GM19463 (cell line): ENCODE results near the gene CNOT1.

ENCODE experiments used
- ATAC-seq: cut with Tn5 transposase; IDR thresholded peaks from one replicate; pipeline ENCODE4 v1.9.1; 2021; ENCODE audit warnings: mild to moderate bottlenecking, moderate library complexity; ENCODE audit not compliant: unreplicated experiment

Gene CNOT1

GRCh38 chr16:58518980-58519368 is 110.7 kb downstream of the CNOT1 start:
- no peak for ATAC-seq

- peak; percentile 37 for ATAC-seq
Observed at GRCh38 chr16:58518083-58518979, 111.3 kb downstream of the CNOT1 start.

- ATAC-seq = no peak
Observed at GRCh38 chr16:58516768-58517107, 112.9 kb downstream of the CNOT1 start.

DNA sequence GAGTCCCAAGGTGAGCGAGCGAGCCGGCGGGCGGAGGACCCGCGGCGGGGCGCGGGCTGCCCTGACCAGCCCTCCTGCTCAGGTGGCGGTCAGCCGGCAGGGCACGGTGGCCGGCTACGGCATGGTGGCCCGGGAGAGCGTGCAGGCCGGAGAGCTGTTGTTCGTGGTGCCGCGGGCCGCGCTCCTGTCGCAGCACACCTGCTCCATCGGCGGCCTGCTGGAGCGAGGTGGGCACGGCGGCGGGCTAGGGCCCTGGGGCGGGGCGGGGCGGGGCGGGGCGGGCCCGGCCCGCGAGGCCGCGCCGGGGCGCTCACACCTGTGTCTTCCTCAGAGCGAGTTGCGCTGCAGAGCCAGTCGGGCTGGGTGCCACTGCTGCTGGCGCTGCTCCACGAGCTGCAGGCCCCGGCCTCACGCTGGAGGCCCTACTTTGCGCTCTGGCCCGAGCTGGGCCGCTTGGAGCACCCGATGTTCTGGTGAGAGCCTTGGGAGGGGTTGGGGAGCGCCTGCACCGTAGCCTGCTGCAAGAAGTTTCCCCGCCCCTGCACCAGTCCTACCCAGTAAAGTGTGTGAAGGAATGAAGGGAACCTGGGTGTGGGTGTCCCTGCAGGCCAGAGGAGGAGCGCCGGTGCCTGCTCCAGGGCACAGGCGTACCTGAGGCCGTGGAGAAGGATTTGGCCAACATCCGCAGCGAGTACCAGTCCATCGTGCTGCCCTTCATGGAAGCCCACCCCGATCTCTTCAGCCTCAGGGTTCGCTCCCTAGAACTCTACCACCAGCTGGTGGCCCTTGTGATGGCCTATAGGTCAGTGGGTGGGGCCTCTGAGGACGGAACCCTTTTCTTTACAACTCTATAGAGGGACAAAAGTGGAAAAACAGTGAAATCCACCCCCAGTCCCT is 113.5 kb downstream of the CNOT1 start:
- peak; percentile 21 for ATAC-seq

DNA sequence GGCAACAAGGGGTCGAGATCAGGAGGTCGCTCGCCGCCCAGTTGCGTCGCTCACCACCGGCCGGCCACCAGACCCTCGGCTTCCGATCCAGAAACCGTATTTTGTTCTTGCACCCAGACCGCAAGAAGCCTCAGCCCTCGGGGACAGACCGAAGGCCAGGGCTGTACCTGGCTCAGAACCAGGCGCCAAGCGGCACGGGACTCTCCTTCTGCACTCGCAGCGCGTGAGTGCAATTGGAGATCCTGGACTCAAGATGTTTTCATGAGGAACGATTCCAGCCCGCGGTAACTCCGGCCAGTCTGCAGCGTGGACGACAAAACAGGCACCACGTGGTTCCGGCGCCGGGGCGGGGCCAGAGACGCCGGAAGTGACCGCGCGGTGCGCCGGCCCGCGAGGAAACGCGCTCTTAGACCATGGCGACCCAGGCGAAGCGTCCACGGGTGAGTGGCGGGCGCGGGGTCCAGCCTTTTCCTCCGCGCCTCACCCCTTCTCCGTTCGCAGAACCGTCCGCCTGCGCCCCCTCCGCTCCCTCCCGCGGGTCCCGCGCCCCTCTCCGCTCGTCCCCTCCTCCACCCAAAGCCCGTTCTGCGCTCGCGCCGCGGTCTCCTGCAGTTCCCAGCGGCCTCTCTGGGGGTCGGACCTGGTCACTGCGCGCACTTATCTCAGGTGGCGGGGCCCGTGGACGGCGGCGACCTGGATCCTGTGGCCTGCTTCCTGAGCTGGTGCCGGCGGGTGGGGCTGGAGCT is 114.3 kb downstream of the CNOT1 start, which contains the start of gene SETD6:
Gene SETD6 (plus strand): TSS at position 393 of the 746 bp plus-strand sequence. CDS start 21 bp downstream, at position 414.
- peak; percentile 73 for ATAC-seq

DNA sequence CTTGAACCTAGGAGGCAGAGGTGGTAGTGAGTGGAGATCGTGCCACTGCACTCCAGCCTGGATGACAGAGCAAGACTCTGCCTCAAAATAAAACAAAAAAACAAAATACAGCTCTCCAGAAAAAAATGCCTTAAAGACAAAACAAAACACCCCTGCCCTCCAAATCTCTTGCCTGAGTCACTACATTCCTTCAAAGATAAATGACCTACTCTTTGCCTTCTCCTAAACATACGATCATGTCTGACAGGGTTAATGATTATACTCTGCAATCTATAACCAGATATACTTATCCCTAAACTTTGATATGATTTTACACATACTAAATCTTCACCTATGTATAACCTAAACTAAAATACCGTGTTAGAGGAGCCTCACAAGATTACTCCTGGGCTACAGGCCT is 115.8 kb downstream of the CNOT1 start:
- ATAC-seq = no peak

DNA sequence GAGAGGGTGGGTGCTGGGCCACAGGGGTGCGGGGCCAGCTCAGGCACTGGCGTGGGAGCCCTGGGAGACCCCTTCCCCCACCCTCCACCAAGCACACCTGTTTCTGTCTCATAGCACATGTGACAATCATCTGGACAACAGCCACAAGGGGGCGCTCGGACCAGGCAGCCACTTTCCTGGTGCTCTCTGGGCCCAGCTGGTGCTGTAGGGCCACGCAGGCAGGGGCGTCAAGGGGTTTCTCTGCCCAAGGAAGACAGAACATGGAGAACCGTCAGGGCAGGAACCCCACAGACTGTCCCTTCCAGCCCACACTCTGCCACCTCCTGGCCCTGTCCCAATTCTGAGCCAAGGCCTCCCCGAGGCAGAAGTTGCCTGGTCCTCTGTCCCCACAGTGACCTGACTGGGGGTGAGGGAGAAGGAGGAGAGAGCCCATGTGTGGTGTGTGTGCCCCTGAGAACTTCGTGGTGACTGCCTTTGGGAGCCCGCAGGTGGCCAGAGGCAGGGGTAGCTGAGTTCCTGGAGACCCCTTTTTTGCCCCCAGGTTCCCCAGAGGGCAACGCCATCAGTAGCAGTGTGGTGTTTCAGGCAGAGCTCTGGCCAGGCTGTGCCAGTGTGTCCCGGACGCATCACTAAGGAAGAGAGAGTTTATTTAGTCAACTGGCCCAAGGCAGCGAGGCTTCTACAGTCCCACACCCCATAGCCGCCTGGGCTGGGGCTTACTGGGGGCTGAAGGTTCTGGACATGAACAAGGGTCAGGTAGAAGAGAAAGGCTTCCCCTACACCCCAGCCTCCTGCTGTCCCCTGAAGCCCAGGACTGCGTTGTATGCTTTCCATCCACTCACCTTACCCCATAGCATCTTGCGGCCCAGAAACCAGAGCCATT is 117.5 kb downstream of the CNOT1 start:
- ATAC-seq = no peak

DNA sequence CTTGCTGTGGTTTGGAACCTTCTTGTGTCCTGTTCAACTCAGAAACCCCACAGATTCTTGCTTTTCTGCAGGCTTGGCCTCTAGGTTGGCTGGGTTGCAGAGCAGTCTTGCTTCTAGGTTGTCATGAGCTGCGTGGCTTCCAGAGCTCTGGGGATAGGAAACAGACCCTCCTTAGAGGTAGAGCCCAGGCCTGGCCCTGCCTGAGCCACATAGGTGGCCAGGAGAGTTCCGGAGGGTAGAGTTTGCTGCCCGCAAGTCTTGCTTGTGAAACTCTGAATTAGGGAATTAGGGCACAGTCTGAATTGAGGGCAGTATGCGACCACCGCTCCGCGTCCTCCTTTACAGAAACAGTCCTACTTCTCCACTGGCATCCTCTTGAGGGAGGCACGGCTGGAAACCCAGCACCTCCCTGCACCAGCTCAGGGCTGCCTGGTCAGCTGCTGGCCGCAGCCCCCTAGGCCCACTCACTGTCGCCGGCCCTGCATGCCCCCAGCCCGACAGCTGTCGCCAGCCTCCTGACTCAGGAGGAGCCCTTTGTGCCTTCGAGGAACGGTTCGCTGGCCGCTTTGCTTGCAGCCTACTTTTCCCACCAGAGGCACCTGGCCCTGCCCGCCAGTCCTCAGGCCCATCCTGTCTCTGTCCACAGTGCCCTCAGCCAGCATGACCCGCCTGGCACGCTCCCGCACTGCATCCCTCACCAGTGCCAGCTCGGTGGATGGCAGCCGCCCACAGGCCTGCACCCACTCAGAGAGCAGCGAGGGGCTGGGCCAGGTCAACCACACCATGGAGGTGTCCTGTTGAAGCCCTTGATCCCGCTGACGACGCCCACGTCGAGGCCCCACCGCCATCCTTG is 118.6 kb downstream of the CNOT1 start:
- ATAC-seq = no peak

DNA sequence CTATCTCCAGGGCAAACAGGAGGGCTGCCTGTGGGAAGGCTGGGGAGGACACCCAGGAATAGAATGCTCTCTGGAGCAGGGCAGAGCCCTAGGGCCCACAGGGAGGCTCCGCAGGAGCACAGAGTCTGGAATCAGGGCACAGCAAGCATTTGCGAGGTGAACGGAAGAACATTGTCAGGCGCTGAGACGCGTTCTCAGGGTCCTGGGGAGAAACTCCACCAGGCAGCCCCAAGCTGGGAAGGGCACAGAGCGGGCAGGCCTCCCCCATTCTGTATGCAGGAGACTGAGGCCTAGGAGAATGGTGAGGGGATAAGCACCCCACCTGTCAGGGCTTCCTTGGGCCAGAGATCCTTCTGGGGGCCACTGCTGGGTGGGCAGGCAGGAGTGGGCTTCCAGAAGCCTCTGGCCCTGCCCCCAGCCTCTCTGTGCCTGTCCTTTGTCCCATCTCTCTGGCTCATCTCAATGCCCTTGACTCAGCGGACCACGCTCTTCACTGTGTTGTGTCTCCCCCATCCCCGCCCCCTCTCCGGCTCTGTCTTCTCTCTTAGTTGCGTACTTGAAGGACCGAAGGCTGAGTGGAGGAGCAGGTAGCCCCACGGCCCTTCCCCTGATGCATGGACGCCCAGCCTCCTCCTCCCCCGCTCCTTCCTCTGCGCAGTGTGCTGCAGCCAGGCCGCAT is 119.4 kb downstream of the CNOT1 start:
- no peak for ATAC-seq

DNA sequence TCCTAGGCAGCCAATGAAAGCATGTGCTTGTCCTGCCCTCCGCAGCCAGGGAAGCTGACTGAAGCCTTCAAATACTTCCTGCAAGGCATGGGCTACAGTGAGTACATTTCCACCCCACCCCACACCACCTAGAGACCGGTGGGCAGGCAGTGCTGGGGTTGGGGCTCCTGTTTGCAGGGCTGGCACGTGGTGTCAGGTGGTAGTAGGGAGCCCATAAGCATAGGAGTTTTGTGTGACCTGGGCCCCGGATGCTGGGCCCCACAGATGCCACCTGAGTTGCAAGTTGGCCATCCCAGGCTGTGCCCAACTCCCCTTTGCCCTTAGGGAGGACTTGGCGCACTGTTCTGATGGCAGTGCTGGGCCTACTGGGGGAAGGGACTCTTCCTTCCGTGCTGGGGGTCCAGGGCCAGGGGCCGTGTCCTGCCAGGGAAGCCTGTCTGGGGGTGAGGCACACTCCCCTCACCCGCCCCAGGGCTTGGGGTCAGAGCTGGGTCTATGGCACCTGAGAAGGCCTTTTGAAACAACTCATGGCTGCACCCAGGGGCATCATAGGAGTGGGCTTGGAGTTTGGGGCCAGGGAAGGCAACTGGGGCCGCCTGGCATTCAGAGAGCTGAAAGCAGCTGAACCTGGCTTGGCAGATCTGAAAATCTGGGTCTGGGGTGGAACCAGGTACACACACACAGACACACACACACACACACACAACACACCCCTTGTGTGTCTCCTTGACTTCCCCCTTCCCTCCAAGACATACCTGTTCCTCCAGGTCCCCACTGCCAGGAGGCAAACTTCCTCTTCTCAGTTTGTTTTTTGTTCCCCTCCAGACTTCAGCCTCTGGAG is 120.2 kb downstream of the CNOT1 start:
- no peak for ATAC-seq

GRCh38 chr16:58508671-58509251 is 120.9 kb downstream of the CNOT1 start:
- no peak for ATAC-seq

DNA sequence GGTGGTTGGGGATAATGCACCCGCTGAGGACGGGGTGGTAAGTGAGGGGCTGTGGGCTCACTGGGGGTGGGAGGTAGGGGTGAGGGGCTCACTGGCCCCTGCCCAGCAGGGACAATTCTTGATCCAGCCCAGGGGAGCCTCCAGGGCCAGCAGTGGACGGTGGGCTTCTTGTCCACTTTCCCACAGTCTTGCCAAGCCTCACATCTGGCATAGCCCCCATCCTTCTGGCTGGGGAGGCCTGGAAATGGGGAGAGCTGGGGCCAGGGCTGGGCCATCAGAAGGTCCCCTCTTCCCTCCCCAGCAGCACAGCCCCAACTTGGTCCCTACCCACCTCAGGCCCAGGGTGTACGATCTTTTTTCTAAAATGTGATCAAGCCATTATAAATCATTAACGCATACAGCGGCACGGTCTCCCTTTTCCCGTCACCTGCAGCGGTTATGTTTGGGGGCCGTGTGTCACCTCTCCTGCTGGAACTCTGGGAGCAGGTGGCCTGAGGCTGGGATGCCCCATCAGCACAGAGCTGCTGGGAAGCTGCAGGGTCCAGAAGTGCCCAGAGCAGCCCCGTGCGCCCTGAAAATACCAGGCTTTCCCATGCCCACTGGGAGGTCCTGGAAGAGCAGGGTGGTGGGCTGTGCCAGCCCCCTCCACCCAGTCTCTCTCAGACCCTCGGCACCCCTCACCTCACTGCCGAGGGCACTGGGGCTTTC is 121.5 kb downstream of the CNOT1 start:
- no peak for ATAC-seq

- no peak for ATAC-seq
Observed at GRCh38 chr16:58507195-58507962, 122.2 kb downstream of the CNOT1 start.

DNA sequence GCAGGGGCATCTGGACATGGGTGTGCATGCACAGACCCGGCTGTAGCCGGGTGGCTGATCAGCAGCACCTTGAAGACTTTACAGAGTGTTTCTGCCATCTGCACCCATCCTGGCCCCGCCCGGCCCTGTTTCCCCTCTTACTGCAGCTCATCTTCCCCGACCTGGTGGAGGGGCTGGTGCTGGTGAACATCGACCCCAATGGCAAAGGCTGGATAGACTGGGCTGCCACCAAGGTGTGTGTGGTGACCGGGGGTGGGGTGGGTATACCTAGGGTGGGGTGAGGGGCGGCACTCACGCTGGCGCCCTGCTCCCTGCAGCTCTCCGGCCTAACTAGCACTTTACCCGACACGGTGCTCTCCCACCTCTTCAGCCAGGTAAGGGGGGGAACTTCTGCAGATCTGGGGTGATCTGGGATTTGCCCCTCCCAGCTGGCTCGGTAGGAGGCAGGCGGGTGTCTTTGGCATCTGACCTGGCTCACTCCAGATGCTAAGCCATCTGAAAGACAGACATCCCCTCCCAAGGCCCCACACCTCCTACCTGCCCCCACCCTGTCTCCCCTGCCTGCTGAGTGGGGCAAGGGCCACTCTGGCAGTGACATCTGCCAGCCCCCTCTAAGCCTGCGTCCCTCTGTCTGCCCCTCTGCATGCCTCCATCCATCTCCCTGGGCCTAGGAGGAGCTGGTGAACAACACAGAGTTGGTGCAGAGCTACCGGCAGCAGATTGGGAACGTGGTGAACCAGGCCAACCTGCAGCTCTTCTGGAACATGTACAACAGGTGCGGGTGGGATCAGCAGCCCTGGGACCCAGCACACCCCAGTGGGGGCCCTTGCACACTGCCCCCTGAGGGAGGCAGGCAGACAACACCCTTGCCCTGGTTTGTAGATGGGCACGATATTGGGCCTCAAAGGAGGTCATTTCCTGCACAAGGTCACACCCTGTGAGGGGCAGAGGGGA is 123.1 kb downstream of the CNOT1 start:
- no peak for ATAC-seq
